Duodenal mucosa (tissue), 2 donors: ENCODE measurements around the gene TMED3.

Source experiments
- H3K27ac ChIP-seq: one replicate; pipeline ENCODE4 v1.7.0; 2013; ENCODE audit warnings: low read depth, low read length
- H3K27me3 ChIP-seq, 2 donors: one replicate each; pipeline ENCODE4 v1.7.0; 2013; ENCODE audit warnings: low read length in 2 of 2, control low read depth in 1 of 2; ENCODE audit not compliant: insufficient read depth in 2 of 2, control insufficient read depth in 1 of 2
- H3K36me3 ChIP-seq, 2 donors: one replicate each; pipeline ENCODE4 v1.7.0; 2013; ENCODE audit warnings: low read length in 2 of 2, control low read depth in 1 of 2; ENCODE audit not compliant: insufficient read depth in 2 of 2, control insufficient read depth in 1 of 2
- H3K4me1 ChIP-seq, 2 donors: one replicate each; pipeline ENCODE4 v1.7.0; 2013; ENCODE audit warnings: low read length in 2 of 2, control low read depth in 1 of 2; ENCODE audit not compliant: insufficient read depth in 2 of 2, control insufficient read depth in 1 of 2
- H3K4me3 ChIP-seq, 2 donors: one replicate each; pipeline ENCODE4 v1.7.0; 2013; ENCODE audit warnings: low read length in 2 of 2, low read depth in 1 of 2
- H3K9ac ChIP-seq, 2 donors: one replicate each; pipeline ENCODE4 v1.7.0; 2013; ENCODE audit warnings: low read length in 2 of 2, low read depth in 1 of 2
- H3K9me3 ChIP-seq, 2 donors: one replicate each; pipeline ENCODE4 v1.7.0; 2013; ENCODE audit warnings: low read length in 2 of 2, control low read depth in 1 of 2; ENCODE audit not compliant: control insufficient read depth in 1 of 2

TMED3 gene

DNA sequence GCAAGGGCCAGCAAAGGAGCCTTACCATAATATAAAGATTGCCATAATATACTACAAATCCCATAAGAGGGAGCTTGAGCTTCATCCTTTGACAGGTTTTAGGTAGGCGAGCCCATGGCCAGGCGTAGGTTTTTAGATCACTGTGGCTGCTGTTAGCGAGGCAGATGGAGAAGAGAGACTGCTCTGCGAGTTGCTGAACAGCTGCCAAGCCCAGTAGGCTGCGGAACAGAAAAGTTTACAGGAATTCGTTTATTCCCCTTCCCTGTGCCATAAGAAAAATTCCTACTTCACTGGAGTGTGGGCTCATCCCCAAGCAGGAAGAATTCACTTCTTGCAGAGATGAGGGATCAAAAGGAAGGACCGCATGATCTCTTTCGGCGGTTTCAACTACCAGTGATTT is 30.5 kb downstream of the TMED3 start:
- Histone ChIP-seq H3K4me3 (no peak overlapping the region), H3K27me3 (no peaks in the 10 kb centered on the region), H3K36me3 (no peaks in the 10 kb centered on the region), H3K9ac (no peak overlapping the region), H3K9me3 (no peaks in the 10 kb centered on the region), H3K27ac (no peak overlapping the region), H3K4me1 (no peaks in the 10 kb centered on the region)

DNA sequence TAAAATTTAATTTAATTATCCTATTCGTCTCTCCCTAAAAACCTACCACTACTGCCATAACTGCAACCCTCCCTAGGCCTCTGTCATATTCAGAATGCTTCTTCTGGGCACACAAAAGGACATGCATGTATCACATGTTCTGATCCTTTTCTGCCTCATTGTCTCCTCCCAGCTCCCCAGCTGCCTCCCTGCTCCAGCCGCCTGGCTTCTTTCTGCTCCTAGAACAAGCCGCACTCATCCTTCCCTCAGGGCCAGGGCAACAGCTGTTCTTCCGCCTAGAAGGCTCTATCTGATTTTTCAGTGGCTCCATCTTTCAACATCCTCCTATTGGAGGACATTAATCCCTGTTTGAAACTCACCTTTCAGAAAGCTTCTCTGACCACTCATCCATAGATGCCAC is 38.6 kb downstream of the TMED3 start:
- Histone ChIP-seq H3K27me3 (no peaks in the 10 kb centered on the region), H3K27ac (no peak overlapping the region), H3K9ac (no peak overlapping the region), H3K9me3 (no peaks in the 10 kb centered on the region), H3K4me3 (no peak overlapping the region), H3K4me1 (no peaks in the 10 kb centered on the region), H3K36me3 (no peaks in the 10 kb centered on the region)

DNA sequence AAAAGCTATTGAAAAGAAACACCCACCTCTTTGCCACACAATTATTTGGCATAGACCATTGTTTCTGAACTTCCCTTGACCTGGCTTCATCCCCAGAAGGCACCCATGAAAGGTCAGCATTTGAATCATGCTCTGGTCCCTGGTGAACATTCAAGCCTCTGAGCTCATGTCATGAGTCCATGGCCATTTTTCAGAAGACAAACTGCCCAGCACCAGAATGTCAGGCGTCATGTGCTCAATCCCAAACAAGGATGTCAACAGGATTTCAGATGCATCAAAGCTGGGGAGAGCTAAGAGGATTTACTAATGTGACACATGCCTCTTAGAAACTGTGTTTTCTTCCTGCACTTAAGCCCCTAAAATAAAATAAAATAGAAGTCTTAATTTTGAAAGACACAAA is 41.3 kb downstream of the TMED3 start:
- Histone ChIP-seq H3K27ac (no peak overlapping the region), H3K9me3 (no peaks in the 10 kb centered on the region), H3K27me3 (no peaks in the 10 kb centered on the region), H3K4me1 (no peaks in the 10 kb centered on the region), H3K9ac (no peak overlapping the region), H3K4me3 (no peak overlapping the region), H3K36me3 (no peaks in the 10 kb centered on the region)

DNA sequence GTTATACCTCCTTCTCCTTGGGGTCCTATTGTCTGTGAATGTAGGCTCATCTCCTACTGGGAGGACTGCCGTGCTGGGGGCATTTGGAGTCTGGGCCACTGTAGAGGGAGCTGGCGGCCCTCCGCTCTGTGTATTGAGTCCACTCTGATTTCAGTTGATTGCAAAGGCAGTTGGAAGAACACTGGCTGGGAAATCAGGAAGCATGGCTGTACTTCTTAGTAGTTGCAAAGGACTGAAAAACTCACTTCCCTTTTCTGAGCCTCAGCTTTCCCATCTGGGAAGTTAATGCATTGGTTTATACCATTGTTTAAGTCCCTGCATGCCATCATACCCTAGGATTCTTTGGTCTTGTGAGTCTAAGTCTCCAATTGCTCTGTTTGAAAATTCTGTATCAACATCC is 46.7 kb downstream of the TMED3 start:
- Histone ChIP-seq H3K4me1 (no peaks in the 10 kb centered on the region), H3K27me3 (no peaks in the 10 kb centered on the region), H3K27ac (no peak overlapping the region), H3K4me3 (no peak overlapping the region), H3K36me3 (no peaks in the 10 kb centered on the region), H3K9ac (no peak overlapping the region), H3K9me3 (no peaks in the 10 kb centered on the region)

- Histone ChIP-seq H3K9me3 (no peaks in the 10 kb centered on the region), H3K27ac (no peak overlapping the region), H3K9ac (no peak overlapping the region), H3K4me1 (no peaks in the 10 kb centered on the region), H3K27me3 (no peaks in the 10 kb centered on the region), H3K36me3 (no peaks in the 10 kb centered on the region), H3K4me3 (no peak overlapping the region)
Observed at GRCh38 chr15:79358069-79358468, 47.2 kb downstream of the TMED3 start.

GRCh38 chr15:79364571-79365240 is 53.8 kb downstream of the TMED3 start:
- H3K4me3 ChIP-seq: no peak overlapping the region
- H3K9me3 ChIP-seq: no peaks in the 10 kb centered on the region
- no peak overlapping the region for H3K9ac ChIP-seq
- no peak overlapping the region for H3K27ac ChIP-seq
- no peaks in the 10 kb centered on the region for H3K36me3 ChIP-seq
- no peaks in the 10 kb centered on the region for H3K4me1 ChIP-seq
- no peaks in the 10 kb centered on the region for H3K27me3 ChIP-seq

GRCh38 chr15:79365765-79366164 is 54.9 kb downstream of the TMED3 start:
- Histone ChIP-seq H3K36me3 (no peaks in the 10 kb centered on the region), H3K4me3 (no peak overlapping the region), H3K27ac (no peak overlapping the region), H3K9ac (no peak overlapping the region), H3K9me3 (no peaks in the 10 kb centered on the region), H3K4me1 (no peaks in the 10 kb centered on the region), H3K27me3 (no peaks in the 10 kb centered on the region)

DNA sequence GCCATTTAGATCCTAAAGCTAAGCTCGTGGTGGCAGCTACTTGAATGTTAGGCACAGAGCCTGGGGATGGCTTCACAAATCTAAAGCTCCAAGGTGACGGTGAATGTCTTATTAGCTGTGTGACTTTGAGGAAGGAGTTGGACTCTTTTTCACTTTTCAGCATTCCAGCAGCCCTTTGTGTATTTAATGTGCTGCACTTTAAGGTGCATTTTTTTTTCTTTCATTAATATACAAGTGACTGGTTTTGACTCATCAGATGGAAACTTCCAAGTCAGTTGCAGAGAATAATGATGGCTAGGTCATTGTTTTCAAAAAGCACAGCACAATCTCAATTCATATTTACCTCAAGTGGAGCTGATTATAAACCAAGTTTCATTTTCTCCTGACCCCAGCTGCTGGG is 55.8 kb downstream of the TMED3 start:
- H3K27me3 ChIP-seq: no peaks in the 10 kb centered on the region
- no peak overlapping the region for H3K27ac ChIP-seq
- H3K9me3 ChIP-seq: no peaks in the 10 kb centered on the region
- no peaks in the 10 kb centered on the region for H3K36me3 ChIP-seq
- H3K9ac ChIP-seq: no peak overlapping the region
- H3K4me1 ChIP-seq: no peaks in the 10 kb centered on the region
- no peak overlapping the region for H3K4me3 ChIP-seq

DNA sequence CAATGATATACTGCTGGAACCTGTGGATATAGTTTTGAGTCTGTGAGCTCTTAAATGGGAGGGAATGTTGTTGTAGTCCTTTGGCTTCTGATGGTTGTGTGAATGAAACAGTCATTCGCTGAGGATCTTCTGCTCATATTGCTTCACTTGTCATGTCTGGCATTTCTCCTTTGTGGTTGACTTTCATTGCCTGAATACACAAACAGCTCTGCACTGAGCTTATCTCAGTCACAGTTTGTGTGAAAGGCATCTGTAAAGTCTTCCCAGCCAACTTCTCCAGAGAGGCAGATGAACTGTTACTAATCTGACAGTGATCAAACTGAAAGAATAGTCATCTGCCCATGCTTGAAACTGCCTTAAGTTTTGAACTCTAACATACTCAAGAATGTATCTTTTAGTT is 59.8 kb downstream of the TMED3 start:
- Histone ChIP-seq H3K4me3 (no peak overlapping the region), H3K9ac (no peak overlapping the region)

DNA sequence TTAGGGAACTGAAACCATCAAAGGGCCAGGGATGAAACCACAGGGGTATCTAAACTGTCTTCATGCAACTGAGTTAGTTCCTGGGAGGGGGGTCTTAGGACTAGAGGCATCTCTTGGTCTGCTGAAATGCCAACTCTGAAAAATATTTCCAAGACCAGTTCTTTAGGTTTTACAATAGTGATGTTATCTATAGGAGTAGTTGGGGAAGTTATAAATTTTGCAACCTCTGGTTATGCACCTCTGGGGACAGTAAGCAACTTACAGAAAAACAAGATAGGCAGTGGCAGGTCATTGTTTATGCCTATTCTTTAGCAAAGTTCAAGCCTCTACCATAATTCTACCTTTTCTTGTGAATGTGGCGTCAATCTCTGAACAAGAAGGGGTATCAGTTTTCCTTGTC is 60.7 kb downstream of the TMED3 start:
- Histone ChIP-seq H3K9ac (no peak overlapping the region), H3K4me3 (no peak overlapping the region), H3K27me3 (no peaks in the 10 kb centered on the region), H3K27ac (no peak overlapping the region), H3K36me3 (no peaks in the 10 kb centered on the region), H3K9me3 (no peaks in the 10 kb centered on the region), H3K4me1 (no peaks in the 10 kb centered on the region)

More for the DNA sequence above, 59.8 kb downstream of the TMED3 start:
- Histone ChIP-seq H3K4me1 (no peaks in the 10 kb centered on the region), H3K27me3 (no peaks in the 10 kb centered on the region), H3K9me3 (no peaks in the 10 kb centered on the region), H3K27ac (no peak overlapping the region), H3K36me3 (no peaks in the 10 kb centered on the region)

GRCh38 chr15:79372428-79372827 is 61.5 kb downstream of the TMED3 start:
- H3K9me3 ChIP-seq: no peaks in the 10 kb centered on the region
- no peaks in the 10 kb centered on the region for H3K27me3 ChIP-seq
- H3K9ac ChIP-seq: no peak overlapping the region
- no peaks in the 10 kb centered on the region for H3K4me1 ChIP-seq
- H3K4me3 ChIP-seq: no peak overlapping the region
- H3K36me3 ChIP-seq: no peaks in the 10 kb centered on the region
- H3K27ac ChIP-seq: no peak overlapping the region
